HuH-7 (cell line): ENCODE measurements around the gene MTSS2.

Experiments
- DNase-seq: peaks from one replicate; pipeline ENCODE4 v3.0.0; 2011; ENCODE audit warnings: low spot score

Gene MTSS2, protein sequence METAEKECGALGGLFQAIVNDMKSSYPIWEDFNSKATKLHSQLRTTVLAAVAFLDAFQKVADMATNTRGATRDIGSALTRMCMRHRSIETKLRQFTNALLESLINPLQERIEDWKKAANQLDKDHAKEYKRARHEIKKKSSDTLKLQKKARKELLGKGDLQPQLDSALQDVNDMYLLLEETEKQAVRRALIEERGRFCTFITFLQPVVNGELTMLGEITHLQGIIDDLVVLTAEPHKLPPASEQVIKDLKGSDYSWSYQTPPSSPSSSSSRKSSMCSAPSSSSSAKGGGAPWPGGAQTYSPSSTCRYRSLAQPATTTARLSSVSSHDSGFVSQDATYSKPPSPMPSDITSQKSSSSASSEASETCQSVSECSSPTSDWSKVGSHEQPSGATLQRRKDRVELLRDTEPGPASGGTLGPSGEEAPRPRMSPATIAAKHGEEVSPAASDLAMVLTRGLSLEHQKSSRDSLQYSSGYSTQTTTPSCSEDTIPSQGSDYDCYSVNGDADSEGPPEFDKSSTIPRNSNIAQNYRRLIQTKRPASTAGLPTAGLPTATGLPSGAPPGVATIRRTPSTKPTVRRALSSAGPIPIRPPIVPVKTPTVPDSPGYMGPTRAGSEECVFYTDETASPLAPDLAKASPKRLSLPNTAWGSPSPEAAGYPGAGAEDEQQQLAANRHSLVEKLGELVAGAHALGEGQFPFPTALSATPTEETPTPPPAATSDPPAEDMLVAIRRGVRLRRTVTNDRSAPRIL

DNA sequence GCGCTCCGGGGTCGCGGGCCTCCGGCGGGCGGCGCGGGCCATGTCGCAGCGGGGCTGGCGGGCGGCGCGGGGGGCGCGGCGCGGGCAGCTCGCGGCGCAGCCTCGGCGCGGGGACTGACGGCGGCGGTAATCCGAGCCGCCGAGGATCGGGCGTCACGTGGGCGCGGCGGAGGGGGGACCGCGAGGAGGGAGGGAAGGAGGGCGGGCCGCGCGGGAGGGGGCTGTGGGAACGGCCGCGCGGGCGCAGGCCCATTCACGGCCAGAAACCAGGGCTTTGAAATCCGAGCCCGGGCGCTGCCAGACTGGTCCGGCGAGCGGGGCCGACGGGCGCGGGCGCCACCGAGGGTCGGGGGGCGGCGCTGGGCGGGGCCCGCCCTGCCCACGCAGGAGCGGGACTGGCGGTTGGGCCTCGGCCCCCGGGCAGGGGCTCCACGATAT lies at the start of gene MTSS2:
Gene MTSS2 (minus strand): TSS at position 116 of the 438 bp plus-strand sequence. CDS start 262 bp downstream, outside the sequence.
- DNase-seq: peak; percentile 97

DNA sequence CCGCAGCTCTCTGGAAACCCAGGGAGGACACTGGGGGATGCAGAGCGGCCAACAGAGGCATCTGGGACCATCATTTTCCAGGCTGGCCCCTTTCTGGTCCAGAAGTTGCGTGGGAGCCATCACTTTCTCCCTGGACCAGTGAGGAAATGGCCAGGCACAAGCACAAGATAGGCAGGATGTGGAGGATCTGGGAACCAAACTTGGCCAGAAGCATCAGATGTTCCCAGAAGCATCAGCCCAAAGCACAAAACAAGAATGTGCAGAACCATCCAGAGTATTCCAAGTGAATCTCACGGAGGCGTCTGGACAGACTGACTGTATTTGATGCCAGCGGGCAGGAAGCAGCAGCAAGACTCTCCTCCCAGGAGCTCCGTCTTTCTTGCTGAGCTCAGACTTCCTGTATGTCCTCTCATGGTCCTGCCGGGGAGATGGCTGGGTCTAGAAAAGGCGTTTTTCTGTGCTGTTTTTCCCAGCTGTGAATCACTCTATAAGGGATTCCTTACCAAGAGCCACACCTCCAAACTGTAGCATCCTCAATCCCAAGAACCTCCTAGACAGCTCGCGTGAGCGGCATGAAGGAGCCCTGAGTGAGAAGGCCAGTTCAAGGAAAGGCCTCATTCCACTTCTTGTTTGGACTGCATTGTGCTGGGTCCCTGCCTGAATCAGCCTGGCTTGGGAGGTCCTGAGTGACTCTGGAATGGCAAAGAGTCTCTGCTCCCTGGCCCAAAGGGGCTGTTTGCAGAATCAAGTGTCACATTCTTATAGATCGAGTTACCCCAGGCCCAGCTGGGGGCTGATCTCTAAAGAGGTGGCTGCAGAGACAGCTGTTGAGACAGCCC lies 49.5 kb upstream of the MTSS2 start:
- DNase-seq: no peak

DNA sequence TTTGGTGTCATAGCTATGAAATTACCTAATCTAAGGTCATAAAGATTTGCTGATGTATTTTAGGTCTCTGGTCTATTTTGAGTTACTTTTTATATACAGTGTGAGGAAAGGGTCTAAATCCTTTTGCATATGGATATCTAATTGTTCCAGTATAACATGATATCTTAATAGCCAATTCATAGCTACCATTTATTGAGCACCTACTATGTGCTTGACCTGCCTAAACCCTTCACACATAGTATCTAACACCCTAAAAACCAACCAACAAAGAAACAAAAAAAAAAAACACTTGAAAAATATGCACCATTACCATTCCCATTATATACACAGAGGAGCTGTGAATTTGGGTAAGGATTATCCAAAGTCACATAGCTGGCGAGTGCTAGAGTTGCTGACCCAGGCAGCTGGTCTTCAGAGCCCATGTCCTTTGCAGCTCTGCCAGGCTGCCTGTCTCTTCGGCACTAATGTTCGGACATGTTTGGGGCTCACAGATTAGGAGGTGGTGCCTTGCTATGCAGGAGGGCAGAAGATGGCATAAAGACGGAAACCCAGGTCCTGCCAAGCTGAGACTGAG lies 48.8 kb upstream of the MTSS2 start:
- no peak for DNase-seq

DNA sequence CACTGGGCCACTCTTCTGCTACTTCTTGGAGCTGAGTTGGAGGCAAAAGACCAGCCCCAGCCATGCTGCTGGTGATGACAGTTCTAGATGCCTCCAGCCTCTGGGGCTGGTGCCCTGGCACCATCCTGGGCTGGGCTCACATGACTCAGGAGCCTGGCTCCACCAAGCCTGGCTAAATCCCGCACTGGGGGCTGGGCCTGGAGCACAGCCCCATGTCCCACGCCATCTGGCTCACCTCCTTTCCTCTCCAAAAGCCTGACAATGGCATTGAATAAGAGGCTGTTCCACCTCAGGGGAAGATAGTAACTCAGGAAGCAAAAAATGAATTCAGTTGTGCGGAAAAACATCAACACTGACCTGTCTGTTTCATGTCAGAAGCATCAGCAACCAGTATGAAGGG lies 45.1 kb upstream of the MTSS2 start:
- DNase-seq: no peak

DNA sequence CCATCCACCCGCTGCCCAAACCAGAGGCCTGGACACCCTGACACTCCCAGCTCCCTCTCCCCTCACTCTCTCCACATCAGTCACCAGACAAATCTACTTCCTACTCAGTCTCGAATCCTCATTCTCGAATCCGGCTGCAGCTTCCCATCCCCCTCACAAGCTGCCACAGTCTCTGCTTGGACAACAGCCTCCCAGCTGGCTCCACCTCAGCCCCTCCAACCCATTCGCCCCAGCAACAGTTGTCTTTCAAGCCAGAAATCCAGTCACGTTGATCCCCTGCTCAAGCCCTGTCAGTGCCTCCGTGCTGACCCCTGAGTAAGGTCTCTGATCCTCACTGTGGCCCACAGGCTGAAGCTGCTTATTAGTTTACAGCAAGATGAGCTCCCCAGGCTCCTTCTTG lies 44.2 kb upstream of the MTSS2 start:
- DNase-seq: no peak

DNA sequence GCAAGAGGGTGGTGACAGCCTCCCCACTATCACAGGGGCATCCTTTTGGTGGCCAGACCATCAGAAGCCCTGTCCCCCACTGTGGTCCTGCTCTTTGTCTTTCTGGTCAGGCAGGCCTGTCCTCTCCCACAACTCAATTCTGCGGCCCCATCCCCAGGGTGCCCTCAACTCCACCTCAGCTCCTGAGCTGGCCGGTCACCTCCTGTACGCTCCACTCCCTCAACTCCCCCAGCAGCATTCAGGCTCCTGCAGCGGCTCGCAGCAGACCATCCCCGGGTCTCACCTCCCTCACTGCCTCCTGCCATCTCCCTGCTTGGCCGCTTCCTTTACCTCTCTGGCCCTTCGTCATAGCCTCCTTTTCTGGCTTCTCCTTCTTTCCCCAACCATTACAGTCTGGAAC lies 43.4 kb upstream of the MTSS2 start:
- DNase-seq: no peak

DNA sequence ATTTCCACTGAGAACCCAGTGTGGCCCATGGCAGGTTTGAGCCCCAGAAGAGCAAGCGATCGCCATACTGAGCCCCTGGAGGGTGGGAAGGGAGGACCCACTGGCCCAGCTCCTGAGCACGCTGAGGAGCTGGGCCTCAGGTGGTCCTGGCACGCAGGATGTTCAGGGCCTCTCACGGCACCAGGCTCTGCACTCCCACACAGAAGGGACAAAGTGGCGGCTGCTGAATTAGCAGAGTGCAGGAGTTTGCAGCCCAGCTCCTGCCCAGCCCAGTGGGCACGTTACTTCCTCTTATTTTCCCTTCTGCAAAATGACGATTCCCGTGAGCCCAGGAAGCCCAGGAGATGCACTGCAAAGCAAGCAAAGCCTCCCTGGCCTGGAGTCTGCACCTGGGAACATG lies 42.3 kb upstream of the MTSS2 start:
- no peak for DNase-seq

DNA sequence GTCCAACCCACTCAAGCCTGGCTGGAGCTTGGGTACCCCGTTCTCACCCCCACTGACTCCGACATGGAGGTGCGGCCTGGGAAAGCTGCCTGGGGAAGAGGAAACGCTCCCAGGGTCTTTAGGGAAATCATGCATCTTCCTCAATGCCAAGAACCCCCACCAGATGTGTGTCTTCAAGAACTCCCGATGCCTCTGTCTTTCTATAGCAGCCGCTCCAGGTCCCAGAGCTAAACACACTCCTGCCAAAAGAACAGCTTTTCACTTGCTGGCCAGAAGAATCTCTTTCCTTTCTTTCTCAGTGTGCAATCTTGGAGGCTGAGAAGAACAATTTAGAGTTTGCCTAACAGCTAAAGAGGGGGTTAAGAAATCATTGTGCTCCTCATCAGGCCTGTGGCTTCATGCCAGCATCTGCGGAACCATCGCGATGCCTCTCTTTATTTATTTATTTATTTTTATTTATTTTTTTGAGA lies 41.1 kb upstream of the MTSS2 start:
- no peak for DNase-seq

DNA sequence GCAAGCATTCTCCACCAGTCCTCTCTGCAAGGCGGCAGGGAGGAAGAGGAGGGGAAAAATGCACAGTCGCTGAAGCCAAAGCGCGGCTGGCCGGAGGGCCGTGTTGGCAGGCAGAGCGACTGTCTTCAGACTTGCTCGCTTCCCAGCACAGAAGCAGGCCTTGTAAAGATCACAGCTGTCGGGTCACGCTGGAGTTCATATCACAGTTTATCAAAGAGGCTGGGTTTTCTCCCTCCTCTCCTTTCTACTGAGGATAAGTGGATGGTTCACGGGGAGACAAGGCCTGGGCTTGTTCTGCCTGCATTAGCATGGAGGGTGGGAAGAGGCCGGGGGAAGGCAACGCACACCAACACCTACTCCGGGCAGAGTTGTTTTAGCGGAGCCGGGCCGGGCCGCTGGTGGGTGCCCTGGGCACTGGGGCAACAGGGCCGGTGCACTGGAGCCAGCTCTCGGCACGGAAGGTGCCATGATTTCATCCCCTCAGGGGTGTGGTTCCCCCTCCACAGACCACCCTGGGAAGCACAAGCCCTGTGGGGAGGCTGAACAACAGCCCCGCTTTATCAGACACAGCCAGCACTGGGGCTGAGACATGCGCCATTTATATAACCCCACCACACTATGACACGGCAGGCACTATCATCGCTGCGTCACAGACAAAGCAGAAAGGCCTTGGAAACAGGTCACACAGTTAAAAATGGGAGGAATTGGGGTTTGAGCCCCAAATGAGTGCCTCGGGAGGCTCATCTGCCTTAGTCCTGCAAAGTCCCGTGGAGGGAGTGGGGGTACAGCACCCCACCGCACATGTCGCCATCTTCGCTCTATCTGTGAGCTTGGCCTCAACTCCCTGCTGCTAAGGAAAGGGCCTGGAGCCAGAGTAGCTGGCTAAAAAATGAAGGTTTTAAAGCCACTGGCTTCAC lies 40.3 kb upstream of the MTSS2 start:
- DNase-seq: no peak

DNA sequence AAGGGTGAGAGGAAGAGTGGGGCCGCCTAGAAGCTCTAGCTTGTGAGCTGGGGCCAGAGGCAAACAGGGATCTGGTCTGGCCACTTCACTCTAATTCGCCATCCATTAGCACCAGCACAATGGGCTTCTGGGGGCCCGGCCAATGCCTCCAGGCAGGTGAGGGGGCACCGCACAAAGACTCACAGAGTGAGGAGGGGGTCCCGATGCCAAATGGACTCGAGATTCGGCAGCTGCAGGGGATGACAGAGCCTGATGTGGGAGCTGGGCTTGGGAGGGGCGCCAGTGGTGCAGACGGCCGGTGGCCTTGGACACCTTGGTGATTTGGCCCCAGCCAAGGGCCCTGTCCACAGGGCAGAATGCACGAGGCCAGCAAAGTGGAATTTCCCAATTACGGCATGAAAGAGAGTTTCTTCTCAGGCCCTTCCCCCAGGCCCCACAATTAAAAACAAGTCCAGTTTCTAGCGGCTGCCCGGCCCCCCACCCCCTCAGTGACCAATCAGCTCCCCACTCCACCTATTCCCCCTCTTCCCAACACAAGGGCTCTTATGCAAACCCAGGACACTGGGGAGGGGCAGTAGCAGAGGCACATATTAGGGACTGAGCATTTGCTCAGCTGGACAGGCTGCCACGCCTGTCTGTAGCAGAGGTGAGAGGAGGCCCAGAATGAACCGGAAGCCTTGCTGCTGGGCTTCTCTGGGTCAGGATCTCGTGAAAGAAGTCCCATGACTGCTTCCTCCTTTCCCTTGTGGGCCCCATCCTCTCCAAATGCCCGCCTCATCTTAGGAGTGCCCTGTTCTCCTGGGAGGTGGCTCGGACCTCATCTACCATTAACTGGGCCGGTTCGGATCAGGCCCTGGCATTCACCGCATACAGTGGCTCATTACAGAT lies 39.4 kb upstream of the MTSS2 start:
- peak; percentile 98 for DNase-seq

DNA sequence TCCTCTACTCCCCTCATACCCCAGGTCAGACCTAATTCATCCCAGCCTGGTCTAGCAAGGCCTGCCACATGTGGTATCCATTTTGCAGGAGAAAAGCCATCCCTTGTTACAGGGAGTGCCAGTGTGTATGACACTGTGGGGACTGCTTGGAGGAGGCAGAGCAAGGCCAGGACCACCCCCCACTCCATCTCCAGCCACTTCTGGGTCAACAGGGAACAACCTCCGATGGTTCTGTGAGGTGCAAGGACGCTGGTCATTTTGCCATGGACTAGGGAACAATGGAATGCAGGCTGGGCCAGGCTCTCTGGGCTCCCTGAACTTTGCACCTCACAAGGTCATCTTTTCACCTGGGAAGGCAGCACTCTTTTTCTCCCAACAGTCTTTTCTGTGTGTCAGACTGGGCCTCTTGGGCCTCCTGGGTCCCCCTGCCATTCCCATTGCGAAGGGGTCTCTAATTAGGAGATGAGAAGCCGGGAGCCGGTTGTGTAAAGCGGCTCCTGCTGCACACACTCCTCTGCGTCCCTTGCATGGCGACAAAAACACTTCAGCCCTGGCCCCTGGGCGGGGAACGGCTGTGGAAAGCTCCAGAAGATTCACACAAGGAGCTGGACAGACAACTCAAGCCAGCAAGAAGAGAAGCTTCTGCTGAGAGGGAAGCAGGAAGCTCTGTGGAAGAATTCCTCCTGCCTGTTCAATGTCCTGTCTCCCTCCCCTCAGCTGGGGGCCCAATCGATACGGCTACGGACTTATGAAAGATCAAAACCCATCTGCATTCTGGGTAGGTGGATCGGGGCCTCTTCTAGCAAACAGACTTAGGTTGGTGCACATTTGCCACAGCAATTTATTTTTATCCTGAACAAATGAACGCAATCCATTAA lies 38.5 kb upstream of the MTSS2 start:
- DNase-seq: peak; percentile 85

DNA sequence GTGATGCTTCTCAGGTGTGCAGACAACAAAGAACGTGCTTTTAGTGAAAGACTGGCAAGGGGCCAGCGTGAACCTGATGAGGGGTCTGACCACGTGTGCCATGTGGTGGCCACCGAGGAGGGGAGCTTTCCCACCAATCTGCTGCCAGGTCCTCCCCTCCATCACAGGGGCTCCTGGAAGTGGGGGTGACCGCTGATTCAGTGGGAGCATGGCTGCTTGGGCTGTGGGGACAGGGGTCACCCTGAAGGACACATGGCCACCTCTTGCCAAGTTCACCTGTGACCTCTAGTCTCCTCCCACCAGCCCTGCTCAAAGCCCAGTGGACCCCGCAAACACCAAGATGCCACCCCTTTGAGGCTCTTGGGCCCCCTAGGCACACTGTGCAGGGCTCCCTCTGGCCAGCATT lies 37.9 kb upstream of the MTSS2 start:
- DNase-seq: no peak

DNA sequence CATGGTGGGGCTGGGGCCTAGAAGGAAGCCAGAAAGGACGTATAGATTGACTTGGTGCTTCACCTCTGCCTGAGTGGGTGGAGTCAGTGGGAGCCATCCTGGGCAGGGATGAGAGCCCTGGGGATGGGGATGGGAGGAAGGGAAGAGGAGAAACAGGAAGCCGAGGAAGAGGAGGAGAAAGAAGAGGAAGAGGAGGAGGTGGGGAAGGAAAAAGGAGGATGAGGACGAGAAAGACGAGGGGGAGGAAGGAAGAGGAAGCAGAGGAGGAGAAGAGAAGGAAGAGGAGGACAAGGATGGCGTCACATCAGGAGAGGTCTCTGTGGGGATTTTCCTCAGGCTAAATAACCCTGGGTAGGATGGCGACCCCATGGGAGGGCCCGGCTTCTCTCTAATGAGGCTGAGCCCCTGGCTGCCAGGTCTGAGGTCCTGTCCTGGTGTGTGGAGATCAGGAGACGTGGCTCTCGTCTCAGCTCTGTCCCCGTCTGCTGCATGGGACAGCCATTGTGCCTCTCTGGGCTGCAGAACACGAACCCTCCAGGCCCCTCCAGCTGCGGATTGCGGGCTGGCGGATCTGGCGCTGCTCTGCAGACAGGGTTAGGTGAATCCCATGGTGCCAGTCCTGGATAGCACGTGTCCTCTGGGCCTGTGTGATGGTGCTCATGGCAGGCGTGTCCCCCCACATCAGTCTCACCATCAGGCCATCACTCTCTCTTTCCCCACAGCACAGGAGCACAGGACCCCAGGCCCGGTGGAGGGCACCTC lies 35.5 kb upstream of the MTSS2 start:
- no peak for DNase-seq

DNA sequence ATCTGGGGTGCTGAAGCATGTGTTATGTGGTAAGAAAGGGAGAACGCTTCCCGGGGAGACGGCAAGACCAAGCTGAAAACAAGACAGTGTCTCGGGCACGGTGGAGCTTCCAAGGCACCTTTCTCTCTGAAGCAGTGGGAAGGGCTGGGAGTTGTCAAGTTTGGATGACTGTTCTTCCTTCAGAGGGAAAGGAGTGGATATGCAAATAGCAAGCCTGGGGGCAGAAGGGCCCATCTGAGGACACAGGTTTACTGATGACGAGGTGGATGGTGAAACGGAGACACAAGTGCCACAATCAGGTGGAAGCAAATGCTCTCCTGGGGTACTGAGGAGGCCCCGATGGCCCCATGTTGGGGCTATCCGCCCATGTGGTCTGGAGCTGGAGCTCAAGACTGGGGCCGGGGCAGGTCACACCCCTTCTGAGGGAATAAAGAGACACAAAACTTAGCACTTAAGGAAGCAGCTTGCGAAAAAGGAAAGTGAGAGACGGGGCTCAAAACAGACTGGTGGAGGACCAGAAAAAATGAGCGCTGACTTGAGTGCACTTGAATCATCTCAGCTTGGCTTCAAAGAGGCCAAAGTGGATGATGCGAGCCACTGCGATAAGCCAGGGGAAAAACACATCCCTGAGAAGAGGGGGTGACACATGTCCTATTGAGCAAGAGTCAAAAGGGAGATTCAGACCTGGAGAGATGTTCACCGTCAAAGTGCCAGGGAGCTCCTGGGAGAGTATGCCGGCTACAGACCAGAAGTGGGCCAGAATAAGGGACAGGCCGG lies 34.8 kb upstream of the MTSS2 start:
- DNase-seq: no peak

DNA sequence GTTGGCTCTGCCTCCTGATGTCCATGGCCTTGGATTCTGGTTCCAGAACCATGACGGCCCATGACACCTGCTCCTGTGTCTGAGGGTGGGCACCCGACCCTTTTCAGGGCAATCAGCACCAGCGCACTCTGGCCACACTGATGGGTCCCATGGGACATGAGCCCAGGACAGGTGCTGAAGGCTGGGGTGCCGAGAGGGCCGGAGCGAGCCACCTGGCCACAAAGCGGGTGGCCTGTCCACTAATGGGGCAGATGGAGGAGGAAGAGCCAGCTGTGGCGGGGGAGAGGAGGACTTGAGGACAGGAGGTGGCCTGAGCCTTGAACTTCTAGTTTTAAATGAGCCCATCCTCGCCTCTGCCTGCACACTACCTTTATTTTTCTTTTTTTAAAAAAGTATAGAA lies 31.2 kb upstream of the MTSS2 start:
- DNase-seq: no peak

DNA sequence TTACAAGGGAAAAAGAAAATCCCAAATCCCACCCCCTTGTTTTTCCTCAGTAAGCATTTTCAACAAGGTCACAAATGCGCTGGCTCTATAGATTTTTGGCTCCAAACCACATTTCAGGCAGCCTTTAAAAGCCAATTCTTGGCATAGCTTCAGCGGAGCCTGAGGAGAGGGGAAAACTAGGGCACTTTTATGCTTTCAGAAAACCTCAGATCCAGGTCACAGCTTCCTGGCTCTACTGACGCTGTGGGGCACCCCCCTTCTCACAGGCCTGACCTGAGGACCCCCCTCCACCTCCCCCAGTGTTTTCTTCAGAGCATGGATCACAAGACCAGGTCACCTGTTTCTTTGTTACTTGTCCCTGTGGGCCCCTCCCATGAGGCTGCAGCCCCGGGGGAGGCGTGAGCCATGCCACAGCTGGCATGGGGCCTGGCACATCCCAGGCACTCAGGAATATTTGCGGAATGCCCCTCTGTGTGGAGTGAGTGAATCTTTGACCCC lies 30.1 kb upstream of the MTSS2 start:
- no peak for DNase-seq
